GM20000 (cell line): Measurements from ENCODE around the gene GGNBP2.

ENCODE experiments used
- DNase-seq: peaks from one replicate; pipeline ENCODE4 v3.0.0; 2012; ENCODE audit warnings: low spot score
- CTCF ChIP-seq: IDR thresholded peaks from 2 replicates; pipeline ENCODE4 v1.5.1; 2012; ENCODE audit warnings: mild to moderate bottlenecking, control low read depth; ENCODE audit errors: extremely low read depth, missing control alignments

Gene GGNBP2

GRCh38 chr17:36501351-36501750 lies 43.4 kb upstream of the GGNBP2 start:
- DNase-seq = no peak
- no peak for TF ChIP-seq CTCF

- no peak for TF ChIP-seq CTCF
- no peak for DNase-seq
Observed at GRCh38 chr17:36501963-36502362, 42.8 kb upstream of the GGNBP2 start.

GRCh38 chr17:36503456-36504155 lies 41.1 kb upstream of the GGNBP2 start:
- DNase-seq = no peak

GRCh38 chr17:36504156-36504545 lies 40.6 kb upstream of the GGNBP2 start:
- no peak for TF ChIP-seq CTCF
- DNase-seq = no peak

More at GRCh38 chr17:36503456-36504155, 41.1 kb upstream of the GGNBP2 start:
- no peak for TF ChIP-seq CTCF

- no peak for TF ChIP-seq CTCF
- no peak for DNase-seq
Observed at GRCh38 chr17:36505171-36505570, 39.5 kb upstream of the GGNBP2 start.

- TF ChIP-seq CTCF = no peak
- no peak for DNase-seq
Observed at GRCh38 chr17:36506249-36506826, 38.4 kb upstream of the GGNBP2 start.

GRCh38 chr17:36506831-36507230 lies 37.9 kb upstream of the GGNBP2 start:
- TF ChIP-seq CTCF = no peak
- no peak for DNase-seq
